Subcutaneous adipose tissue (tissue), 4 donors: Measurements from ENCODE around the gene LBP. TPM values are rescaled to one million over a fixed set of nuclear protein-coding genes. Genes with fewer than 3 reads are reported as not detected.

Experiments
- CTCF ChIP-seq: fragments of 450-650 bp; IDR thresholded peaks from one replicate; pipeline ENCODE4 v1.5.1; 2016; ENCODE audit warnings: low read depth, mild to moderate bottlenecking, control low read depth, antibody characterized with exemption, moderate library complexity
- small RNA-seq: library from RNA; depleted of rRNA; stranded (forward); fragments of <200 nt; gene quantifications from one replicate; pipeline ENCODE3, GENCODE V24; 2016
- total RNA-seq, 4 donors: library from RNA; depleted of rRNA; stranded (reverse); fragments of >200 nt; gene quantifications; one replicate each; pipeline ENCODE4 v1.1.0, GENCODE V29; 2016

Gene LBP
- total RNA-seq, 4 donors from 2014 or later: 2.6 to 34.4 (median 15.3) TPM

- no peak for TF ChIP-seq CTCF
These were observed 72.4 kb downstream of the LBP start for GRCh38 chr20:38418509-38419204.

GRCh38 chr20:38420388-38421085, 74.3 kb downstream of the LBP start:
- no peak for TF ChIP-seq CTCF

GRCh38 chr20:38421915-38422314, 75.6 kb downstream of the LBP start:
- TF ChIP-seq CTCF: no peak

GRCh38 chr20:38423541-38423940, 77.3 kb downstream of the LBP start:
- no peak for TF ChIP-seq CTCF

- TF ChIP-seq CTCF: no peak
These were observed 78.1 kb downstream of the LBP start for GRCh38 chr20:38424401-38424800.

- TF ChIP-seq CTCF: no peak
These were observed 80.0 kb downstream of the LBP start for GRCh38 chr20:38426006-38426897.

Small RNA genes within 50 kb of the gene (small RNA-seq; reads per million reads assigned to genes)
- not detected for gene RF00056
- gene SNORA71B: 36.2 reads per million, percentile 96 among the genes with 10 or more reads in this experiment

Other genes starting within 250 kb of the LBP start
- 10 to 100 TPM; 13.9 to 28.9 (median 19.2) TPM for gene TGM2, start 181.2 kb upstream of the LBP start, total RNA-seq
- 1 to 10 TPM; 1.1 to 3.6 (median 2.1) TPM for gene KIAA1755, start 85.7 kb upstream of the LBP start, total RNA-seq
- gene BPI, start 42.3 kb upstream of the LBP start, total RNA-seq: under 1 TPM in 1 of 4 donors, not detected in 3; 0.65 TPM
- 10 to 100 TPM in 3 of 4 donors, 1 to 10 TPM in 1; 7.7 to 25.4 (median 20.4) TPM for gene SNHG17, start 88.8 kb downstream of the LBP start, total RNA-seq
- gene RALGAPB, start 126.4 kb downstream of the LBP start, total RNA-seq: 10 to 100 TPM; 28.1 to 42.2 (median 34.7) TPM
- not detected for gene ADIG, start 234.7 kb downstream of the LBP start, total RNA-seq